C4-2B (cell line): ENCODE data around the gene RAB4A.

ENCODE experiments used
- CTCF ChIP-seq: fragments of 450-650 bp; conservative IDR thresholded peaks from 2 replicates; pipeline ENCODE4 v1.5.1; 2017; ENCODE audit warnings: mild to moderate bottlenecking
- ZFX ChIP-seq: fragments of 450-650 bp; IDR thresholded peaks from 2 replicates; pipeline ENCODE4 v1.6.1; 2017

DNA sequence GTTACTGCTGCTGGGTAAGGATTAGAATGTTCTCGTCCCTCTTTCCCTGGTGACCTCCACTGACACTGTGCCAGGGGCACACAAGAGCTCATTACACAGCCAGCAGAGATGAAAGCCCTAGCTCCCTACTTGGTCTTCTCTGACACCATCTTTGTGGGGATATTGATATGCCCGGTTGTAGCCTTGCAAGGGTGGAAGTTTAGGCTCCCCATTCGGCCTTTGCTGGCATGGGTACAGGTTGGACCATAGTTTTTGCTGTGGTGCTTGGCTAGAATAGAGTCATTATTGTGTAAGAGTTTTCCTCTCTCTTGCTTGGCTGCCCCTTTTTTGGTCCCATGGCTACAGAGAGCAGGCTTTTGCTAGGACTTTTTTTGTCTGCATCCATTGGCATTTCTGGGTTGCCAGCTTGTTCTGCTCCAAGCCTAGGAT, 12.3 kb downstream of the RAB4A start:
- no peak for TF ChIP-seq CTCF
- TF ChIP-seq ZFX: no peak
